ENCODE results near the gene TSPAN18.

Gene TSPAN18

GRCh38 chr11:44978274-44978960 lies 251.7 kb downstream of the TSPAN18 start:
- no peak for DNase-seq (ENCODE audit: low read depth, low spot score)

GRCh38 chr11:44978961-44979331 lies 252.2 kb downstream of the TSPAN18 start:
- DNase-seq (ENCODE audit: low read depth, low spot score) = no peak

GRCh38 chr11:44979543-44980399 lies 253.0 kb downstream of the TSPAN18 start:
- DNase-seq (ENCODE audit: low read depth, low spot score) = no peak

GRCh38 chr11:44980533-44981427 lies 254.0 kb downstream of the TSPAN18 start:
- no peak for DNase-seq (ENCODE audit: low read depth, low spot score)

Measured in activated CD4-positive, CD25-positive, alpha-beta regulatory T cell treated with anti-CD3 and anti-CD28 coated beads, Interleukin-2, amount 50 U/mL, for 16 hours (primary cell).